ENCODE results near the gene HBE1.

Gene HBE1

GRCh38 chr11:5288108-5288905 lies 18.6 kb upstream of the HBE1 start:
- POLR2A ChIA-PET = interaction anchor here (1.0 to 1.7 kb wide), 2 partner anchors 8 to 80 kb away, joined by 8 to 12 read pairs; no protein-coding TSS in a partner anchor

GRCh38 chr11:5286901-5287300 lies 17.2 kb upstream of the HBE1 start:
- CTCF ChIA-PET = no interaction called here
- no peak for DNase-seq (ENCODE audit: low read depth, low spot score)
- TF ChIP-seq, protein P1, sequence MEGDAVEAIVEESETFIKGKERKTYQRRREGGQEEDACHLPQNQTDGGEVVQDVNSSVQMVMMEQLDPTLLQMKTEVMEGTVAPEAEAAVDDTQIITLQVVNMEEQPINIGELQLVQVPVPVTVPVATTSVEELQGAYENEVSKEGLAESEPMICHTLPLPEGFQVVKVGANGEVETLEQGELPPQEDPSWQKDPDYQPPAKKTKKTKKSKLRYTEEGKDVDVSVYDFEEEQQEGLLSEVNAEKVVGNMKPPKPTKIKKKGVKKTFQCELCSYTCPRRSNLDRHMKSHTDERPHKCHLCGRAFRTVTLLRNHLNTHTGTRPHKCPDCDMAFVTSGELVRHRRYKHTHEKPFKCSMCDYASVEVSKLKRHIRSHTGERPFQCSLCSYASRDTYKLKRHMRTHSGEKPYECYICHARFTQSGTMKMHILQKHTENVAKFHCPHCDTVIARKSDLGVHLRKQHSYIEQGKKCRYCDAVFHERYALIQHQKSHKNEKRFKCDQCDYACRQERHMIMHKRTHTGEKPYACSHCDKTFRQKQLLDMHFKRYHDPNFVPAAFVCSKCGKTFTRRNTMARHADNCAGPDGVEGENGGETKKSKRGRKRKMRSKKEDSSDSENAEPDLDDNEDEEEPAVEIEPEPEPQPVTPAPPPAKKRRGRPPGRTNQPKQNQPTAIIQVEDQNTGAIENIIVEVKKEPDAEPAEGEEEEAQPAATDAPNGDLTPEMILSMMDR (IDR thresholded peaks at IDR 0.05; ENCODE audit: insufficient read depth, low read length, missing control alignments) = no peak
- H3K4me3 ChIP-seq (ENCODE audit: low read depth, low read length) = no peak overlapping the region
- POLR2A ChIA-PET = no interaction called here

More at GRCh38 chr11:5288108-5288905, 18.6 kb upstream of the HBE1 start:
- no peak overlapping the region for H3K4me3 ChIP-seq (ENCODE audit: low read depth, low read length)
- CTCF ChIA-PET = interaction anchor here (1.0 to 1.6 kb wide), 4 partner anchors 7 to 84 kb away, joined by 3 to 5 read pairs (median 4); no protein-coding TSS in a partner anchor
- TF ChIP-seq, protein P1 (IDR thresholded peaks at IDR 0.05; ENCODE audit: insufficient read depth, low read length, missing control alignments) = no peak
- DNase-seq (ENCODE audit: low read depth, low spot score) = no peak

DNA sequence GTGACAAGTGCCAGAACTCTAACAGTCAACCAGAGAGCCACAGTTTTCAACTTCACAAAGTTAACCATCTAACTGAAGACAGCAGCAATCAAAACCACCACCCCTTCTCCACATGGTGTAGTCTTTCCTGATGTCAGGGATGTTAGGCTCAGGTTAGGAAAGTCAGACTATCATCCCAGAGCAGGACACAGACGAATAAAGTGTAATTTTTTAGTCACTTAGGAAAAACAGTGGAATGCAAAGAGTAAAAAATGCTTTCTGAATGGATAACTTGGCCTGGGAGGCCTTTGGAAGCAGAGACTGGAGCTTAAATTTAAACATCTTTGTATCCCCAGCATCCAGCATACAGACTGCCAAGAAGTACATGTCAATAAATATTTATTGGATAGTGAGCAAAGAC lies 16.6 kb upstream of the HBE1 start:
- DNase-seq (ENCODE audit: low read depth, low spot score) = no peak
- H3K4me3 ChIP-seq (ENCODE audit: low read depth, low read length) = no peak overlapping the region
- CTCF ChIA-PET = interaction anchor here (1.0 kb wide), 1 partner anchor 84 kb away, joined by 3 read pairs; no protein-coding TSS in a partner anchor
- TF ChIP-seq, protein P1 (IDR thresholded peaks at IDR 0.05; ENCODE audit: insufficient read depth, low read length, missing control alignments) = no peak
- POLR2A ChIA-PET = no interaction called here

DNA sequence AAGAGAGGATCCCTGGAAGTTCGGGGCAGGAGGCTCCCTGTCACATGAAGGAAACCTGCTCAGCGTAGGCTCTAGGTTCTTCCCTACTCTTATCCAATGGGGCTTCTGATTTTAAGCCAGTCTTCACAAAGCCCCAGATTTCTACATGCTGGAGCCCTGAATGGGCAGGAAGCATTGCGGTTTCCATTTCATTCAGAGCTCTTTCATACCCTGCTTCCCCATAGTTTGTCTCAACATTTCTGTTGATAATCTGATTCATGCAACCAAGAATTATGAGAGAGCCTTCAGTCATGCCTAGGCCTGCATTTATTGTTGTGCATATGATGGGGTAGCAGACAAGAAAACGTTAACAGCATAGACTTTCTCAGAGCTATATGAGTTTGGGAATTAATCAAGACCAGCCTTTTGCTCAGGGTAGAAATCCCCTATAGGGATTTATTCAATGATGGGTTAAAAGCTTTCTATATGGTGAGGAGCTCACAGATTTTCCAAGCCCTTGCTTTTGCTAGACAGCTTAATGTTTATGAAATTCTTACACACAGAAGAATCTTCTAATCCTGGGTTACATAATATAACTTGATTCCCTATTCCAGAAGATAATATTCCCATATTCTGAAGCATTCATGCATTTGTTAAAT lies 16.1 kb upstream of the HBE1 start:
- no peak overlapping the region for H3K4me3 ChIP-seq (ENCODE audit: low read depth, low read length)
- CTCF ChIA-PET = interaction anchor here (1.0 kb wide), 1 partner anchor 84 kb away, joined by 3 read pairs; no protein-coding TSS in a partner anchor
- POLR2A ChIA-PET = no interaction called here
- TF ChIP-seq, protein P1 (IDR thresholded peaks at IDR 0.05; ENCODE audit: insufficient read depth, low read length, missing control alignments) = no peak
- no peak for DNase-seq (ENCODE audit: low read depth, low spot score)

GRCh38 chr11:5284637-5285036 lies 14.9 kb upstream of the HBE1 start:
- ChIA-PET CTCF (no interaction called here), POLR2A (no interaction called here)
- DNase-seq (ENCODE audit: low read depth, low spot score) = no peak
- no peak overlapping the region for H3K4me3 ChIP-seq (ENCODE audit: low read depth, low read length)
- TF ChIP-seq, protein P1 (IDR thresholded peaks at IDR 0.05; ENCODE audit: insufficient read depth, low read length, missing control alignments) = no peak

DNA sequence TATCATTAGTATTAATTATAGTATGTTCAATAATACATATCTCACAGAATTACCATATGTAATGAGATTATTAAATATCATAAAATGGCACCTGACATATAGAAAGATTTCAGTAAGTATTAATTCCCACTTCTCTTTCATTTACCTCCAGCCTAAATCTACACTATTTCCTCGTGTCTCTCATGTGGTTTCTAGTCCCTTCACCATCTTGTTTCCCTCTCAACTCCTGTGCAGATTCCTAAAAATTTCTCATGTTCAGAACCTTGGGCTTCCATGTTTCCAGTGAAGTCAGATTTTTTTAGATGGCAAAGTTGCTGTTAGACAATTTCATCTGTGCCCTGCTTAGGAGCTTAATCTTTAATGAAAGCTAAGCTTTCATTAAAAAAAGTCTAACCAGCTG lies 14.1 kb upstream of the HBE1 start:
- no peak overlapping the region for H3K4me3 ChIP-seq (ENCODE audit: low read depth, low read length)
- ChIA-PET POLR2A (no interaction called here), CTCF (no interaction called here)
- no peak for DNase-seq (ENCODE audit: low read depth, low spot score)
- TF ChIP-seq, protein P1 (IDR thresholded peaks at IDR 0.05; ENCODE audit: insufficient read depth, low read length, missing control alignments) = no peak
